Mesendoderm (in vitro differentiated cells): ENCODE data around the gene TPRA1.

ENCODE experiments used
- DNase-seq: peaks from one replicate; pipeline ENCODE4 v3.0.0; 2013
- H2AK5ac ChIP-seq: 2 replicates; pipeline ENCODE4 v1.6.1; 2013; ENCODE audit warnings: low read length, inconsistent platforms
- H2BK120ac ChIP-seq: 2 replicates; pipeline ENCODE4 v1.6.1; 2013; ENCODE audit warnings: low read depth, mild to moderate bottlenecking, low read length, moderate library complexity, mixed read lengths
- H2BK15ac ChIP-seq: replicated peaks from 2 replicates; pipeline ENCODE4 v1.6.1; 2013; ENCODE audit warnings: low read depth, mild to moderate bottlenecking, moderate library complexity
- H2BK5ac ChIP-seq: 2 replicates; pipeline ENCODE4 v1.6.1; 2013; ENCODE audit warnings: low read length, inconsistent platforms
- H3K18ac ChIP-seq: 2 replicates; pipeline ENCODE4 v1.6.1; 2013; ENCODE audit warnings: mild to moderate bottlenecking, low read length, mixed read lengths
- H3K23ac ChIP-seq: one replicate; pipeline ENCODE4 v1.6.1; 2013; ENCODE audit warnings: low read length
- H3K27ac ChIP-seq: 2 replicates; pipeline ENCODE4 v1.5.1; 2013; ENCODE audit warnings: low read depth, mild to moderate bottlenecking, inconsistent platforms, low read length, moderate library complexity
- H3K27me3 ChIP-seq: 2 replicates; pipeline ENCODE4 v1.6.1; 2013; ENCODE audit warnings: low read length, control low read depth, mild to moderate bottlenecking, inconsistent platforms; ENCODE audit not compliant: insufficient read depth, poor library complexity
- H3K36me3 ChIP-seq: 2 replicates; pipeline ENCODE4 v1.6.1; 2013; ENCODE audit warnings: low read length, inconsistent platforms; ENCODE audit not compliant: control insufficient read depth, insufficient read depth
- H3K4ac ChIP-seq: one replicate; pipeline ENCODE4 v1.6.1; 2013; ENCODE audit warnings: low read depth, mild to moderate bottlenecking, low read length, moderate library complexity
- H3K4me1 ChIP-seq: 2 replicates; pipeline ENCODE4 v1.6.1; 2013; ENCODE audit warnings: low read depth, low read length, inconsistent platforms; ENCODE audit not compliant: control insufficient read depth
- H3K4me2 ChIP-seq: 2 replicates; pipeline ENCODE4 v1.6.1; 2013; ENCODE audit warnings: low read length
- H3K4me3 ChIP-seq: 2 replicates; pipeline ENCODE4 v1.5.1; 2013; ENCODE audit warnings: mild to moderate bottlenecking, low read length
- H3K56ac ChIP-seq: one replicate; pipeline ENCODE4 v1.6.1; 2013; ENCODE audit warnings: low read length
- H3K79me1 ChIP-seq: 2 replicates; pipeline ENCODE4 v1.6.1; 2013; ENCODE audit warnings: low read length, inconsistent platforms
- H3K79me2 ChIP-seq: 2 replicates; pipeline ENCODE4 v1.6.1; 2013; ENCODE audit warnings: mild to moderate bottlenecking, low read length; ENCODE audit not compliant: control insufficient read depth, insufficient read depth
- H3K9ac ChIP-seq: 2 replicates; pipeline ENCODE4 v1.6.1; 2013; ENCODE audit warnings: low read length, inconsistent platforms
- H4K5ac ChIP-seq: one replicate; pipeline ENCODE4 v1.6.1; 2013; ENCODE audit warnings: low read length
- H4K8ac ChIP-seq: one replicate; pipeline ENCODE4 v1.6.1; 2013; ENCODE audit warnings: low read depth, mild to moderate bottlenecking, control low read depth, low read length, moderate library complexity
- WGBS: extraction: QIAGEN DNeasy Blood & Tissue Kit; methylation state at CpG from one replicate; pipeline ENCODE4 v1.1.7; 2013; ENCODE audit warnings: low lambda C conversion rate, missing lambda C conversion rate; ENCODE audit not compliant: insufficient coverage; ENCODE audit errors: extremely low coverage; 5-methylcytosine and 5-hydroxymethylcytosine counted together

Gene TPRA1

GRCh38 chr3:127585163-127585812, 5.2 kb downstream of the TPRA1 start:
- no peak overlapping the region for H2AK5ac ChIP-seq
- WGBS = no CpG with 5 or more reads among the region's 4 CpGs
- H4K5ac ChIP-seq = no peak overlapping the region
- no peak overlapping the region for H3K27ac ChIP-seq
- no peak overlapping the region for H3K9ac ChIP-seq
- no peak for DNase-seq
- H2BK15ac ChIP-seq = no peak overlapping the region
- no peak overlapping the region for H3K23ac ChIP-seq
- H2BK120ac ChIP-seq = no peak overlapping the region
- no peaks in the 10 kb centered on the region for H3K27me3 ChIP-seq
- H3K4me2 ChIP-seq = no peak overlapping the region
- H2BK5ac ChIP-seq = no peak overlapping the region
- no peak overlapping the region for H3K4me3 ChIP-seq
- H3K56ac ChIP-seq = no peak overlapping the region
- H3K79me1 ChIP-seq = no peaks in the 10 kb centered on the region
- H3K4ac ChIP-seq = no peak overlapping the region
- peaks cover 3% of the 10 kb centered on the region for H3K4me1 ChIP-seq
- H3K18ac ChIP-seq = no peak overlapping the region
- H3K79me2 ChIP-seq = no peaks in the 10 kb centered on the region
- H3K36me3 ChIP-seq = no peaks in the 10 kb centered on the region
- H4K8ac ChIP-seq = no peak overlapping the region

- no peak overlapping the region for H3K56ac ChIP-seq
- DNase-seq = no peak
- no peak overlapping the region for H3K4me2 ChIP-seq
- no peak overlapping the region for H2BK5ac ChIP-seq
- no peaks in the 10 kb centered on the region for H3K79me1 ChIP-seq
- no peak overlapping the region for H3K27ac ChIP-seq
- H3K27me3 ChIP-seq = no peaks in the 10 kb centered on the region
- no CpG with 5 or more reads among the region's 6 CpGs for WGBS
- H2BK15ac ChIP-seq = no peak overlapping the region
- no peaks in the 10 kb centered on the region for H3K79me2 ChIP-seq
- no peak overlapping the region for H3K4ac ChIP-seq
- no peak overlapping the region for H3K23ac ChIP-seq
- H3K18ac ChIP-seq = no peak overlapping the region
- H3K36me3 ChIP-seq = no peaks in the 10 kb centered on the region
- H3K9ac ChIP-seq = no peak overlapping the region
- H4K8ac ChIP-seq = no peak overlapping the region
- no peak overlapping the region for H2BK120ac ChIP-seq
- H4K5ac ChIP-seq = no peak overlapping the region
- no peak overlapping the region for H3K4me3 ChIP-seq
- peaks cover 3% of the 10 kb centered on the region for H3K4me1 ChIP-seq
- H2AK5ac ChIP-seq = no peak overlapping the region
Measured at GRCh38 chr3:127584734-127585133, 5.8 kb downstream of the TPRA1 start.

DNA sequence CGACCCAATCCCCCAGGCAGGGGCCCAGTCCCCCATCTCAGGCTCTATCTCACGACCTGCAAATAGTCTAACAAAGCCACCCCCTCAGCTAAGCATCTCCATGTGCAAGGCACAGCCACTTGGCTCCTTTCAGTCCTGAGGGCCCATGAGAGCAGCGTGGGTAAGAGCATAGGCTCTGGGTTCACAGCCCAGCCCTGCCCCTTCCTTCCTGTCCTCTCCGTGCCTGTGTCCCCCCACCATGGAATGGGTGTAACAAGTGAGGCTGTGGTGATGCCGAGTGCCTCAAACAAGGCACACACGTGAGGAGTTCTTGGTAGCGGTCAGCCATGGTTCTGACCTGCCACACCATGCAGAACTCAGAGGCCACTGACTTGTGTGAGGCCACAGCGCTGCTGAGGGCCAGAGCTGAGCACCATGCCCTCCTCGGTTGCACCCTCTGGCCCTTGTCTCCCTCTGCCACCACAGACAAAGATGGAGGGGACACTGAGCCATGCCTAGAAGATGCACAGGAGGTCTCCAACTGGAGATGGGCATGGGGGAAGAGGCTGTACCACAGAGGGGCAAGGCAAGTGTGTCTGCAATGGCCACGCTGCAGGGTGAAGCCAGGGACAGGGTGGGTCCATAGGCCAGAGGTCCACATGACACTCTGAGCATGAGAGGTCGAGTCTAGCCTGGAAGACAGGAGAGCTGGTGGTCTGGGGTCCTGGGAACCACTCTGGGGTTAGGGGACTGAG, 10.0 kb downstream of the TPRA1 start:
- H3K4me1 ChIP-seq = no peaks in the 10 kb centered on the region
- DNase-seq = no peak
- H3K79me1 ChIP-seq = no peaks in the 10 kb centered on the region
- H2BK15ac ChIP-seq = no peak overlapping the region
- H3K4ac ChIP-seq = no peak overlapping the region
- no peak overlapping the region for H4K5ac ChIP-seq
- no peak overlapping the region for H2AK5ac ChIP-seq
- H3K56ac ChIP-seq = no peak overlapping the region
- WGBS = no CpG with 5 or more reads among the region's 11 CpGs
- no peak overlapping the region for H3K18ac ChIP-seq
- H3K27ac ChIP-seq = no peak overlapping the region
- no peak overlapping the region for H2BK5ac ChIP-seq
- no peak overlapping the region for H2BK120ac ChIP-seq
- H4K8ac ChIP-seq = no peak overlapping the region
- no peak overlapping the region for H3K23ac ChIP-seq
- no peaks in the 10 kb centered on the region for H3K79me2 ChIP-seq
- no peaks in the 10 kb centered on the region for H3K36me3 ChIP-seq
- H3K4me3 ChIP-seq = no peak overlapping the region
- H3K27me3 ChIP-seq = no peaks in the 10 kb centered on the region
- H3K4me2 ChIP-seq = no peak overlapping the region
- H3K9ac ChIP-seq = no peak overlapping the region

GRCh38 chr3:127578802-127579201, 11.7 kb downstream of the TPRA1 start:
- H3K4me3 ChIP-seq = no peak overlapping the region
- no peaks in the 10 kb centered on the region for H3K79me2 ChIP-seq
- WGBS = no CpG with 5 or more reads among the region's 6 CpGs
- H3K18ac ChIP-seq = no peak overlapping the region
- no peaks in the 10 kb centered on the region for H3K79me1 ChIP-seq
- H2BK15ac ChIP-seq = no peak overlapping the region
- H2BK120ac ChIP-seq = no peak overlapping the region
- H4K8ac ChIP-seq = no peak overlapping the region
- H3K4ac ChIP-seq = no peak overlapping the region
- no peak overlapping the region for H3K9ac ChIP-seq
- H4K5ac ChIP-seq = no peak overlapping the region
- DNase-seq = no peak
- no peak overlapping the region for H2AK5ac ChIP-seq
- H2BK5ac ChIP-seq = no peak overlapping the region
- H3K56ac ChIP-seq = no peak overlapping the region
- H3K36me3 ChIP-seq = peaks cover 2% of the 10 kb centered on the region
- no peak overlapping the region for H3K4me2 ChIP-seq
- H3K23ac ChIP-seq = no peak overlapping the region
- H3K4me1 ChIP-seq = no peaks in the 10 kb centered on the region
- no peaks in the 10 kb centered on the region for H3K27me3 ChIP-seq
- H3K27ac ChIP-seq = no peak overlapping the region

DNA sequence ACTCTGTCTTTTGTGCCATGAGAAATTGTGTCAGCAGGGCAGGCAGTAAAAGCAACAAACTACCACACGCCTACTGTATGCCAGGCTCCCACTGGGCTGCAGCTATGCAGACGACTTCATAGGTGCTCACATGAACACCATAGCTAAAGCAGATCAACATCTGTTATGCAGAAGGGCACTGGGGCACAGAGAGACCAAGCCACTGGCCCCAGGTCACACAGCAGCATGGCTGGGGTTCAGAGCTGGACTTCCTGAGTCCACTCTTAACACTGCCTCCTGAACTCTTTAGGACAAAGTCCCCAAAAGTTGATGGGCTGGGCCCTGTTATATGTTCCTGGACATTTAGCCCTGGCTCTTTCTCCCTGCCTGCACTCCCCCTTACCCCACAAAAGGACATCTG, 12.4 kb downstream of the TPRA1 start:
- H4K8ac ChIP-seq = no peak overlapping the region
- no peaks in the 10 kb centered on the region for H3K4me1 ChIP-seq
- H3K23ac ChIP-seq = no peak overlapping the region
- H2BK5ac ChIP-seq = no peak overlapping the region
- no peak overlapping the region for H4K5ac ChIP-seq
- H3K27me3 ChIP-seq = no peaks in the 10 kb centered on the region
- no peak overlapping the region for H2BK120ac ChIP-seq
- no CpG with 5 or more reads among the region's 2 CpGs for WGBS
- DNase-seq = no peak
- no peak overlapping the region for H3K4me3 ChIP-seq
- H3K27ac ChIP-seq = no peak overlapping the region
- no peaks in the 10 kb centered on the region for H3K79me2 ChIP-seq
- no peak overlapping the region for H3K4ac ChIP-seq
- H3K56ac ChIP-seq = no peak overlapping the region
- no peak overlapping the region for H3K4me2 ChIP-seq
- no peak overlapping the region for H3K18ac ChIP-seq
- H2BK15ac ChIP-seq = no peak overlapping the region
- H3K79me1 ChIP-seq = no peaks in the 10 kb centered on the region
- no peak overlapping the region for H3K9ac ChIP-seq
- H3K36me3 ChIP-seq = peaks cover 2% of the 10 kb centered on the region
- H2AK5ac ChIP-seq = no peak overlapping the region
